H7 (cell line): Measurements from ENCODE around the gene OTUD1. TPM values are rescaled to one million over a fixed set of nuclear protein-coding genes. Genes with fewer than 3 reads are reported as not detected.

Experiments
- DNase-seq: peaks from one replicate; pipeline ENCODE4 v3.0.0; 2012
- H3K27me3 ChIP-seq: 2 replicates; pipeline ENCODE4 v1.6.0; 2011; ENCODE audit warnings: mild to moderate bottlenecking, low read length; ENCODE audit not compliant: control insufficient read depth, insufficient read depth
- H3K36me3 ChIP-seq: replicated peaks from 2 replicates; pipeline ENCODE4 v1.5.1; 2011; ENCODE audit warnings: low read length; ENCODE audit not compliant: control insufficient read depth, insufficient read depth
- H3K4me3 ChIP-seq: 2 replicates; pipeline ENCODE4 v1.5.1; 2011; ENCODE audit warnings: low read depth, mild to moderate bottlenecking, control low read depth, low read length, moderate library complexity; ENCODE audit not compliant: insufficient read depth
- total RNA-seq: library from RNA; depleted of rRNA; stranded (reverse); fragments of >200 nt; shearing (Covaris generic); gene quantifications from 2 replicates; pipeline ENCODE4 v1.2.3, GENCODE V29; 2014; rRNA removed

Gene OTUD1
- total RNA-seq, 1 experiment from 2014 or later = 3.1 TPM

GRCh38 chr10:23469596-23470237 lies 30.8 kb downstream of the OTUD1 start:
- Histone ChIP-seq H3K4me3 (no peak overlapping the region), H3K36me3 (no peaks in the 10 kb centered on the region), H3K27me3 (no peaks in the 10 kb centered on the region)
- no peak for DNase-seq

DNA sequence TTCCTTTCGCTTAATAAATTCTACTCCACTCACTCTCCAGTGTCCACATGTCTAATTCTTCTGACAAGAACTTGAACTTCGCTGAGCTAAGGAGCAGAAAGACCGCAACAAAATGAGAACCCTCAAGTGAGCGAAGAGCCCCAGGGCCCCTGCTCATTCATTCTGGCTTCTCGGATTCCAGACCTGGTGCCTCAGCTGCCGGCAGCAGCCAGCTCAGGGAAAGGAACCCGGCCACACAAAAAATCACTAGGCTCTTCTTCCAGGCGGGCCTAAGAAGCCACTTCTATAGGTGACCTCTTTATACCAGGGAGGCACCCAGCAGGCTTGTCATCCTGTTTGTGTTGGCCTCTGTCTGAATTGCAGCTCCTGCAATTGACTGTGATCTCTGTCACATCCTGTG lies 33.3 kb downstream of the OTUD1 start:
- Histone ChIP-seq H3K27me3 (no peaks in the 10 kb centered on the region), H3K4me3 (no peak overlapping the region), H3K36me3 (no peaks in the 10 kb centered on the region)
- no peak for DNase-seq

DNA sequence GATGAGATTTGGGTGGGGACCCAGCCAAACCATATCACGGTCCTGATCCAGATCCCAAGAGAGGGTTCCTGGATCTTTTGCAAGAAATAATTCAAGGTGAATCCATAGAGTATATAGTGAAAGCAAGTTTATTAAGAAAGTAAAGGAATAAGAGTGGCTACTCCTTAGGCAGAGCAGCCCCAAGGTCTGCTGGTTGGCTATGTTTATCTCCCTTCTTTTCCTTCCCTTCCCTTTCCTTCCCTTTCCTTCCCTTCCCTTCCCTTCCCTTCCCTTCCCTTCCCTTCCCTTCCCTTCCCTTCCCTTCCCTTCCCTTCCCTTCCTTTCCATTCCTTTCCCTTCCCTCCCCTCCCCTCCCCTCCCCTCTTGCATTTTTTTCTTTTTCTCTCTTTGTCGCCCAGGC lies 35.2 kb downstream of the OTUD1 start:
- Histone ChIP-seq H3K36me3 (no peaks in the 10 kb centered on the region), H3K27me3 (no peaks in the 10 kb centered on the region), H3K4me3 (no peak overlapping the region)
- DNase-seq = no peak

DNA sequence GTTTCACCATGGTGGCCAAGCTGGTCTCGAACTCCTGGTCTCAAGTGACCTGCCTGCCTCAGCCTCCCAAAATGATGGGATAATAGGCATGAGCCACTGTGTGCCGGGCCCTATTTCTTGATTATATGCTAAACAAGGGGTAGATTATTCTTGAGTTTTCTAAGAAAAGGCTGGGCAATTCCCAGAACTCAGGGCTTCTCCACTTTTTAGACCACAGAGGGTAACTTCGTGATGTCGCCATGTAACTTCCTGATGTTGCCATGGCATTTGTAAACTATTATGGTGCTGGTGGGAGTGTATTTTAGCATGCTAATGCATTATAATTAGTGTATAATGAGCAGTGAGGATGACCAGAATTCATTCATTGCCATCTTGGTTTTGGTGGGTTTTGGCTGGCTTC lies 35.8 kb downstream of the OTUD1 start:
- DNase-seq = no peak
- H3K4me3 ChIP-seq = no peak overlapping the region
- H3K27me3 ChIP-seq = no peaks in the 10 kb centered on the region
- no peaks in the 10 kb centered on the region for H3K36me3 ChIP-seq

DNA sequence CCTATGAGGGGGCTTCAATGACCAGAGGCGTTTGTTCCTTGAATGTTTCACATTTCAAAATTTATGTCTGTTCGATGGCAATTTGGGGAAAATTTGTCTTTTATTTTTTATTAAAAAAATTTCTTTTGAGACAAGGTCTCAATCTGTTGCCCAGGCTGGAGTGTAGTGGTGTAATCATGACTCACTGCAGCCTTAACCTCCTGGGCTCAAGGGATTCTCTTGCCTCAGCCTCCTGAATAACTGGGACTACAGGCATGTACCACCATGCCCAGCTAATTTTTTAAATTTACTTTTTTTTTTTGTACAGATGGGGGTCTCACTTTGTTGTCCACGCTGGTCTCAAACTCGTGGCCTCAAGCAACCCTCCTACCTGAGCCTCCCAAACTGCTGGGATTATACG lies 39.7 kb downstream of the OTUD1 start:
- Histone ChIP-seq H3K27me3 (no peaks in the 10 kb centered on the region), H3K36me3 (no peaks in the 10 kb centered on the region), H3K4me3 (no peak overlapping the region)
- DNase-seq = no peak

DNA sequence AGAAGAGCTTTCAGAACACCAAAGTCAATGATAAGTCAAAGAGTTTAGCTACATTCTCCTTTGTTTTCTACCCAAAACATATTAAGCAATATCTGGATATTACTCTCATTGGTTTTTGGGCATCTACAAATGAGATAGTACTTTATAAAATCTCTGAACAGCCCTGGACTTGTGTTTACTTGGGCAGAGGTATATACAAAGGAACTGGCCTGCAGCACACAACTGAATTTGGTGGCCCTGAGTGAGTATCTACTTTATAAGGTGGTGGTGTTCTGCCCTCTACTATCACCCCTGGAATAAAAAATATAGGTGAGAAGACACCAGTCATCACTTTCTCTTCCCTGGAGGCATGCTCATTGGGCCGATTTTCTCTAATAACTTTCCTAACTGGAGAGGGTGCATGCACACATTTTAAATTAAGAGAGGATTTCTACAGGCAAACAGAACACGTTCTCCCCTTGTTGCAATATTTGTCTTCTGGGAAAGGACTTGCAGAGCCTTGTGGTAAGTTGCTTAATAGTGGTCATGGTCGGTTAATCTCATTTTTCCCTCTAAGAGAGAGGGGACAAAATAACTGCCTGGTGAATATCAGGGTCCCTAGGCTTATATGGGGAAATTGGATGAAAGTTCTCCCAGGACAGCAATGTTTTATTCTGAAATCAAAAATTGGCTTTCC lies 41.1 kb downstream of the OTUD1 start:
- Histone ChIP-seq H3K4me3 (no peak overlapping the region), H3K36me3 (no peaks in the 10 kb centered on the region), H3K27me3 (no peaks in the 10 kb centered on the region)
- DNase-seq = no peak

DNA sequence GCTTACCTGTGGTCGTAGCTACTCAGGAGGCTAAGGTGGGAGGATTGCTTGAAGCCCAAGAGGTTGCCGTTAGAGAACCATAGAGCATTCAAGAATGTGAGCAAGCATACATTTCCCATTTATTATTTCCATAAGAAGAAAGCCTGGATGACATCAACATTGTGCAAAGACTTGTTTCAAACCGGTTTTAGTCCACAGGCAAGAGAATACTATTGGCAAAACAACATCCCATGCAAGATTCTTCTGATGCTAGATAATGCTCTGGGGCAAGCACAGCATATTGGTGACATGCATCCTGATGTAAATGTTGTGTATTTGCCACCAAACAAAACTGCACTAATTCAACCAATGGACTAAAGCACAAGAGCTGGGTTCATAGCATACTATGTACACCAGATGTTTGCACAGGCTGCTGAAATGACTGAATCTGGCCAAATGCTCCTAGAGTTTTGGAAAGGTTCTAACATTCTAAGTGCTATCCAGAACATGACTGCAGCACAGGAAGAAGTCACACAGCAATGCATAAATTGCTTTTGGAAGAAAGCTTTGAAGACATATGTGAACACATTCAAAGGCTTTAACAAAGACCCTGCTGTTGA lies 42.6 kb downstream of the OTUD1 start:
- Histone ChIP-seq H3K36me3 (no peaks in the 10 kb centered on the region), H3K27me3 (no peaks in the 10 kb centered on the region), H3K4me3 (no peak overlapping the region)
- no peak for DNase-seq

- Histone ChIP-seq H3K4me3 (no peak overlapping the region), H3K36me3 (no peaks in the 10 kb centered on the region), H3K27me3 (no peaks in the 10 kb centered on the region)
- DNase-seq = no peak
Measured at GRCh38 chr10:23490115-23490514, 51.2 kb downstream of the OTUD1 start.

Other genes starting within 250 kb of the OTUD1 start
- gene PTF1A, start 246.8 kb upstream of the OTUD1 start, total RNA-seq = 0.38 and 0.48 TPM in 2 replicates
- not detected in 2 replicates for gene C10orf67, start 94.3 kb upstream of the OTUD1 start, total RNA-seq